HepG2 (cell line): Measurements from ENCODE around the gene SYCE3. TPM values are rescaled to one million over a fixed set of nuclear protein-coding genes. Genes with fewer than 3 reads are reported as not detected.

Source experiments
- ARID4A ChIP-seq: sonication (generic); formaldehyde crosslinking; IDR thresholded peaks from 2 replicates; pipeline ENCODE4 v1.5.0; 2020; ENCODE audit warnings: mild to moderate bottlenecking, missing genetic modification reagents, borderline replicate concordance
- CREBL2 ChIP-seq: sonication (generic); formaldehyde crosslinking; IDR thresholded peaks from 2 replicates; pipeline ENCODE4 v1.8.1; 2023; ENCODE audit warnings: missing genetic modification reagents, mild to moderate bottlenecking, borderline replicate concordance
- CREM ChIP-seq, 2 experiments: sonication (generic) in 1 of 2; formaldehyde crosslinking in 1 of 2; IDR thresholded peaks; 2 replicates each; pipeline versions ENCODE4 v1.4.0 to v1.6.1; 2016 to 2020; ENCODE audit warnings: antibody characterized with exemption in 1 of 2, mild to moderate bottlenecking in 1 of 2, missing genetic modification reagents in 1 of 2
- GLMP ChIP-seq: sonication (generic); formaldehyde crosslinking; IDR thresholded peaks from 2 replicates; pipeline ENCODE4 v1.9.0; 2021; ENCODE audit warnings: missing genetic modification reagents, mild to moderate bottlenecking, borderline replicate concordance
- GMEB1 ChIP-seq: sonication (generic); formaldehyde crosslinking; IDR thresholded peaks from 2 replicates; pipeline ENCODE4 v1.5.1; 2020; ENCODE audit warnings: missing genetic modification reagents, mild to moderate bottlenecking, borderline replicate concordance
- HNRNPK ChIP-seq: fragments of 200-400 bp; formaldehyde crosslinking; IDR thresholded peaks from 2 replicates; pipeline ENCODE4 v1.6.1; 2018; ENCODE audit warnings: low read length, low read depth, moderate library complexity, mild to moderate bottlenecking; ENCODE audit not compliant: poor library complexity, severe bottlenecking
- JUNB ChIP-seq: sonication (generic); formaldehyde crosslinking; IDR thresholded peaks from 2 replicates; pipeline ENCODE4 v1.8.0; 2022; ENCODE audit warnings: missing genetic modification reagents, mild to moderate bottlenecking, borderline replicate concordance
- MAFG ChIP-seq: sonication (generic); formaldehyde crosslinking; IDR thresholded peaks from 2 replicates; pipeline ENCODE4 v1.5.1; 2020; ENCODE audit warnings: mild to moderate bottlenecking, missing genetic modification reagents
- MXD3 ChIP-seq: IDR thresholded peaks from 2 replicates; pipeline ENCODE4 v1.6.1; 2016; ENCODE audit warnings: mild to moderate bottlenecking, missing biosample characterization, missing genetic modification reagents
- PLRG1 ChIP-seq: fragments of 450-650 bp; conservative IDR thresholded peaks from 2 replicates; pipeline ENCODE4 v1.6.1; 2016
- PRMT3 ChIP-seq: sonication (generic); formaldehyde crosslinking; IDR thresholded peaks from 2 replicates; pipeline ENCODE4 v1.8.1; 2022; ENCODE audit warnings: low read depth, mild to moderate bottlenecking, moderate library complexity, missing genetic modification reagents, borderline replicate concordance
- RBAK ChIP-seq: sonication (generic); formaldehyde crosslinking; IDR thresholded peaks from 2 replicates; pipeline ENCODE4 v1.5.1; 2020; ENCODE audit warnings: mild to moderate bottlenecking, missing genetic modification reagents
- SALL2 ChIP-seq: sonication (generic); formaldehyde crosslinking; IDR thresholded peaks from 2 replicates; pipeline ENCODE4 v1.8.1; 2023; ENCODE audit warnings: mild to moderate bottlenecking, missing genetic modification reagents, inconsistent platforms
- TEAD3 ChIP-seq: optimal IDR thresholded peaks from 2 replicates; pipeline ENCODE3; 2016; ENCODE audit warnings: borderline replicate concordance
- ZBTB20 ChIP-seq: sonication (generic); formaldehyde crosslinking; IDR thresholded peaks from 2 replicates; pipeline ENCODE4 v1.8.1; 2023; ENCODE audit warnings: missing genetic modification reagents, low read depth, mild to moderate bottlenecking, borderline replicate concordance
- ZNF296 ChIP-seq: sonication (generic); formaldehyde crosslinking; conservative IDR thresholded peaks from 2 replicates; pipeline ENCODE4 v1.5.0; 2020; ENCODE audit warnings: mild to moderate bottlenecking, missing genetic modification reagents
- ZNF484 ChIP-seq: sonication (generic); formaldehyde crosslinking; IDR thresholded peaks from 2 replicates; pipeline ENCODE4 v1.5.1; 2020; ENCODE audit warnings: mild to moderate bottlenecking, low read depth, missing genetic modification reagents, borderline replicate concordance
- polyA plus RNA-seq, 8 experiments: library from polyadenylated mRNA; depleted of rRNA in 3 of 8; stranded (reverse) in 7 of 8; unstranded in 1 of 8; fragments of >200 nt; fragmentation: Illumina TruSeq in 4 of 8; extraction: Trizol in 4 of 8; gene quantifications; 2 replicates each; pipeline versions ENCODE4 v1.2.1 to v1.2.3, GENCODE V29; 2011 to 2016; ENCODE audit warnings: low read depth in 4 of 8, missing spikeins in 1 of 8, mixed read lengths in 1 of 8; ENCODE audit not compliant: insufficient read depth in 1 of 8
- total RNA-seq, 5 experiments: library from RNA; depleted of rRNA; stranded (reverse); fragments of >200 nt; fragmentation: Illumina TruSeq; extraction: Trizol; gene quantifications; 2 replicates each; pipeline ENCODE4 v1.2.3, GENCODE V29; 2016; ENCODE audit warnings: low read depth in 1 of 5
- TF ChIP-seq, protein P1 (sequence below): sonication (generic); formaldehyde crosslinking; IDR thresholded peaks from 2 replicates; pipeline ENCODE4 v1.9.0; 2022; ENCODE audit warnings: missing genetic modification reagents, mild to moderate bottlenecking, borderline replicate concordance

The SYCE3 gene
- total and polyA plus RNA-seq, 2 of the 13 experiments (the other 11 are each of a cell fraction or from before 2014, with no cell fraction given), result not detected

GRCh38 chr22:50507991-50508884, 54.5 kb downstream of the SYCE3 start, which contains the start of gene NCAPH2 (continued):
- no peak for TF ChIP-seq ZNF296 (CRISPR knock-in tag)
- TF ChIP-seq GLMP (CRISPR knock-in tag), result no peak
- no peak for TF ChIP-seq ZBTB20 (CRISPR knock-in tag)
- TF ChIP-seq TEAD3, result peak; percentile 32
- TF ChIP-seq, protein P1, sequence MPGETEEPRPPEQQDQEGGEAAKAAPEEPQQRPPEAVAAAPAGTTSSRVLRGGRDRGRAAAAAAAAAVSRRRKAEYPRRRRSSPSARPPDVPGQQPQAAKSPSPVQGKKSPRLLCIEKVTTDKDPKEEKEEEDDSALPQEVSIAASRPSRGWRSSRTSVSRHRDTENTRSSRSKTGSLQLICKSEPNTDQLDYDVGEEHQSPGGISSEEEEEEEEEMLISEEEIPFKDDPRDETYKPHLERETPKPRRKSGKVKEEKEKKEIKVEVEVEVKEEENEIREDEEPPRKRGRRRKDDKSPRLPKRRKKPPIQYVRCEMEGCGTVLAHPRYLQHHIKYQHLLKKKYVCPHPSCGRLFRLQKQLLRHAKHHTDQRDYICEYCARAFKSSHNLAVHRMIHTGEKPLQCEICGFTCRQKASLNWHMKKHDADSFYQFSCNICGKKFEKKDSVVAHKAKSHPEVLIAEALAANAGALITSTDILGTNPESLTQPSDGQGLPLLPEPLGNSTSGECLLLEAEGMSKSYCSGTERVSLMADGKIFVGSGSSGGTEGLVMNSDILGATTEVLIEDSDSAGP, result no peak; the same call in 1 of the 2 replicates
- TF ChIP-seq CREBL2 (CRISPR knock-in tag), result no peak
- TF ChIP-seq PLRG1, result no peak
- TF ChIP-seq JUNB (CRISPR knock-in tag), result no peak
- TF ChIP-seq MXD3 (CRISPR knock-in tag), result peak; percentile 65; the same call in 1 of the 2 replicates
- TF ChIP-seq MAFG (CRISPR knock-in tag), result no peak
- TF ChIP-seq HNRNPK, result no peak
- TF ChIP-seq GMEB1 (CRISPR knock-in tag), result peak; percentile 85
- peak; percentile 41; the same call in 1 of the 2 replicates for TF ChIP-seq SALL2 (CRISPR knock-in tag)
- no peak for TF ChIP-seq ZNF484 (CRISPR knock-in tag)
- no peak for TF ChIP-seq PRMT3 (CRISPR knock-in tag)
- TF ChIP-seq RBAK (CRISPR knock-in tag), result no peak
- TF ChIP-seq ARID4A (CRISPR knock-in tag), result peak; percentile 84
- peak; percentile 97 for TF ChIP-seq CREM (IDR thresholded peaks at IDR 0.05)
- peak; percentile 92 for TF ChIP-seq CREM (CRISPR knock-in tag; IDR thresholded peaks at IDR 0.05)
